ENCODE measurements around the gene CADM1. TPM values are rescaled to one million over a fixed set of nuclear protein-coding genes. Genes with fewer than 3 reads are reported as not detected.

Gene CADM1
- polyA plus RNA-seq, 1 donor (not counting 4 experiments of a cell fraction or from before 2014, with no cell fraction given), result 9.5 TPM

DNA sequence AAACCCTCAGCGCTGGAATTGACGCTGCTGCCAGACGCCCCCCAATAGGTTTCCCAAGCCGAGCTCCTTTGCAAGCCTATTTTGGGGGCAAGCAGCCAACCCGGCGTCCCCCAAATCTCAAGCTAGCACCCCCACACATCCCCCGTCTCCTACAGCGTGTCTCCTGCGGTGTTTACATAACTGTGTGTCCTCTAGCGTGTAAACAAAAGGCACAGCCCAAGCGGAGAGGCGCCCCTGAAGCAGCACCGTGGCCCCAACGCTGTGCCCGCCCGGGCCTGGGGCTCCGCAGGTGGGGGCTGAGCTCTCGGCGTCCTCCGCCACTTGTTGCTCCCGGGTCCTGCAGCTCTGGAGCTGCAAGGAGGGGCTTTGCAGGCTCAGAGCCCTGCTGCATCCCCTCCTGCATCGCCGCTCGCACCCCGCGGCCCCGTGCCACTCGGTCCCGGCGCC is 1.6 kb downstream of the CADM1 start:
- H2AFZ ChIP-seq (ENCODE audit: control insufficient read depth, low read length), result peak overlapping the region; percentile 62
- no peaks in the 10 kb centered on the region for H3K36me3 ChIP-seq (ENCODE audit: control insufficient read depth in 2 of 2, extremely low read depth in 1 of 2, insufficient read depth in 2 of 2, low read length in 2 of 2)
- H4K20me1 ChIP-seq (ENCODE audit: control insufficient read depth, extremely low read depth, insufficient read depth, low read length), result no peaks in the 10 kb centered on the region
- H3K4me2 ChIP-seq (ENCODE audit: control insufficient read depth, extremely low read depth, insufficient read depth, low read depth, low read length), result peak overlapping the region; percentile 90
- peak overlapping the region; percentile 44 for H3K9ac ChIP-seq (ENCODE audit: control insufficient read depth, extremely low read depth, insufficient read depth, low read length)
- no peaks in the 10 kb centered on the region for H3K9me3 ChIP-seq (ENCODE audit: control insufficient read depth, low read depth, low read length)
- H3K27me3 ChIP-seq (ENCODE audit: control insufficient read depth, extremely low read depth, insufficient read depth, low read length), result peaks cover 12% of the 10 kb centered on the region
- H3K4me1 ChIP-seq (ENCODE audit: control insufficient read depth, extremely low read depth, insufficient read depth, low read length), result peaks cover 22% of the 10 kb centered on the region
- TF ChIP-seq EZH2 (IDR thresholded peaks at IDR 0.05; ENCODE audit: low read length), result no peak
- TF ChIP-seq, protein P1, sequence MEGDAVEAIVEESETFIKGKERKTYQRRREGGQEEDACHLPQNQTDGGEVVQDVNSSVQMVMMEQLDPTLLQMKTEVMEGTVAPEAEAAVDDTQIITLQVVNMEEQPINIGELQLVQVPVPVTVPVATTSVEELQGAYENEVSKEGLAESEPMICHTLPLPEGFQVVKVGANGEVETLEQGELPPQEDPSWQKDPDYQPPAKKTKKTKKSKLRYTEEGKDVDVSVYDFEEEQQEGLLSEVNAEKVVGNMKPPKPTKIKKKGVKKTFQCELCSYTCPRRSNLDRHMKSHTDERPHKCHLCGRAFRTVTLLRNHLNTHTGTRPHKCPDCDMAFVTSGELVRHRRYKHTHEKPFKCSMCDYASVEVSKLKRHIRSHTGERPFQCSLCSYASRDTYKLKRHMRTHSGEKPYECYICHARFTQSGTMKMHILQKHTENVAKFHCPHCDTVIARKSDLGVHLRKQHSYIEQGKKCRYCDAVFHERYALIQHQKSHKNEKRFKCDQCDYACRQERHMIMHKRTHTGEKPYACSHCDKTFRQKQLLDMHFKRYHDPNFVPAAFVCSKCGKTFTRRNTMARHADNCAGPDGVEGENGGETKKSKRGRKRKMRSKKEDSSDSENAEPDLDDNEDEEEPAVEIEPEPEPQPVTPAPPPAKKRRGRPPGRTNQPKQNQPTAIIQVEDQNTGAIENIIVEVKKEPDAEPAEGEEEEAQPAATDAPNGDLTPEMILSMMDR (optimal IDR thresholded peaks at IDR 0.05 in 1 of 3, IDR thresholded peaks at IDR 0.05 in 1 of 3, conservative IDR thresholded peaks at IDR 0.05 in 1 of 3; ENCODE audit: extremely low read depth in 1 of 3, insufficient read depth in 2 of 3, low read length in 3 of 3), result no peak
- no peaks in the 10 kb centered on the region for H3K79me2 ChIP-seq (ENCODE audit: control insufficient read depth, insufficient read depth, low read length)
- no peak for DNase-seq (ENCODE audit: low read depth, low spot score)
- H3K4me3 ChIP-seq (ENCODE audit: control insufficient read depth in 2 of 3, extremely low read depth in 1 of 3, insufficient read depth in 2 of 3, low read depth in 1 of 3, low read length in 3 of 3), result peak overlapping the region; percentile 45 to 76 (median 67)
- FAIRE-seq, result no peak
- no peak overlapping the region for H3K27ac ChIP-seq (ENCODE audit: control insufficient read depth, insufficient read depth, low read length)
- dilution Hi-C loops (cut with MboI; ENCODE audit: extremely low pct_ligation_motif_present, low sequenced_read_pairs), result no loop called here
- H3K9me1 ChIP-seq (ENCODE audit: control insufficient read depth, extremely low read depth, insufficient read depth, low read length), result no peaks in the 10 kb centered on the region

DNA sequence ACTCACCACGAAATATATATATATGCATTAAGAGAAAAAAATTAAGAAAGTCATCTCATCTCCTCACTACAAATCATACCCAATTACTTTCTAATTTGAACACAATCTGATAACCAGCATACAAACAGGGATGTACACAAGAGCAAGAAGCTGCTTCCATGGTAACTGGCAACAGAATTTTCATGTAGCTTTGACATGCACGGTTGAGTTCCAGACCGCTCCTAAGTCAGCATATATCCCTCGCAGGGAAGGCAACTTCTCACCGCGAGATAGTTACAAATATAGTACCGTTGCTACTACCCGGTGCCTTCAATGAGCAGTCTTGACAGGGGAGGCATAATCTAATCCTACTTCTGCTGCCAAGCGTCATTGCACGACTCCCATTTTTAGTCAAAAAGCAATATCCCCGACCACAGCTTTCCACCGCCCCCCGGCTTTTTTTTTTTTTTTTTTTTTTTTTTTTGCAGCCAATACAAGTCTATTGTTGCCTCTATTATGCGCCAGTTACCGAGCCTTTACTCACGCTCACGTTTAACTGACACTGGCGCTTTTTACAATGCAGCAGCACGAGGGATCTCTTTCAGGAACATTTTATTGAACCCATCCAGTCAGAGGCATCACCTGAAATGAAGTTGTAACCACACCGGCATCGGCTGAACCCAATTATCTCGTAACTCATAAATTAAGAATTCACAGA is 2.2 kb downstream of the CADM1 start:
- peaks cover 22% of the 10 kb centered on the region for H3K4me1 ChIP-seq (ENCODE audit: control insufficient read depth, extremely low read depth, insufficient read depth, low read length)
- H3K4me2 ChIP-seq (ENCODE audit: control insufficient read depth, extremely low read depth, insufficient read depth, low read depth, low read length), result peak overlapping the region; percentile 90
- H3K9ac ChIP-seq (ENCODE audit: control insufficient read depth, extremely low read depth, insufficient read depth, low read length), result peak overlapping the region; percentile 44
- no peaks in the 10 kb centered on the region for H3K36me3 ChIP-seq (ENCODE audit: control insufficient read depth in 2 of 2, extremely low read depth in 1 of 2, insufficient read depth in 2 of 2, low read length in 2 of 2)
- no peak overlapping the region for H3K27ac ChIP-seq (ENCODE audit: control insufficient read depth, insufficient read depth, low read length)
- H3K79me2 ChIP-seq (ENCODE audit: control insufficient read depth, insufficient read depth, low read length), result no peaks in the 10 kb centered on the region
- H2AFZ ChIP-seq (ENCODE audit: control insufficient read depth, low read length), result peak overlapping the region; percentile 46
- DNase-seq (ENCODE audit: low read depth, low spot score), result no peak
- H3K9me1 ChIP-seq (ENCODE audit: control insufficient read depth, extremely low read depth, insufficient read depth, low read length), result no peaks in the 10 kb centered on the region
- peak; percentile 60 for FAIRE-seq
- no peaks in the 10 kb centered on the region for H4K20me1 ChIP-seq (ENCODE audit: control insufficient read depth, extremely low read depth, insufficient read depth, low read length)
- no peaks in the 10 kb centered on the region for H3K9me3 ChIP-seq (ENCODE audit: control insufficient read depth, low read depth, low read length)
- TF ChIP-seq EZH2 (IDR thresholded peaks at IDR 0.05; ENCODE audit: low read length), result no peak
- TF ChIP-seq, protein P1 (optimal IDR thresholded peaks at IDR 0.05 in 1 of 3, IDR thresholded peaks at IDR 0.05 in 1 of 3, conservative IDR thresholded peaks at IDR 0.05 in 1 of 3; ENCODE audit: extremely low read depth in 1 of 3, insufficient read depth in 2 of 3, low read length in 3 of 3), result no peak
- H3K4me3 ChIP-seq (ENCODE audit: control insufficient read depth in 2 of 3, extremely low read depth in 1 of 3, insufficient read depth in 2 of 3, low read depth in 1 of 3, low read length in 3 of 3), result peak overlapping the region in 2 of 3 experiments; percentile 67 to 76
- peaks cover 12% of the 10 kb centered on the region for H3K27me3 ChIP-seq (ENCODE audit: control insufficient read depth, extremely low read depth, insufficient read depth, low read length)
- dilution Hi-C loops (cut with MboI; ENCODE audit: extremely low pct_ligation_motif_present, low sequenced_read_pairs), result no loop called here

All from keratinocyte (primary cell).